GM18519 (cell line): ENCODE measurements around the gene FASTK.
A peak's percentile ranks its signal among the peaks of the same experiment; 100 is the strongest.
"Not testable (repeated sequence)": the region's sequence is repeated elsewhere in the genome, so short reads cannot be mapped to it uniquely, and the experiment has no call there.

ENCODE experiments used
- ATAC-seq: cut with Tn5 transposase; IDR thresholded peaks from one replicate; pipeline ENCODE4 v1.9.1; 2021; ENCODE audit warnings: mild to moderate bottlenecking, moderate library complexity; ENCODE audit not compliant: unreplicated experiment, low FRiP score

FASTK gene

GRCh38 chr7:151032936-151033863, 47.4 kb downstream of the FASTK start:
- ATAC-seq: no peak

GRCh38 chr7:151031011-151031410, 49.6 kb downstream of the FASTK start:
- ATAC-seq: no peak

DNA sequence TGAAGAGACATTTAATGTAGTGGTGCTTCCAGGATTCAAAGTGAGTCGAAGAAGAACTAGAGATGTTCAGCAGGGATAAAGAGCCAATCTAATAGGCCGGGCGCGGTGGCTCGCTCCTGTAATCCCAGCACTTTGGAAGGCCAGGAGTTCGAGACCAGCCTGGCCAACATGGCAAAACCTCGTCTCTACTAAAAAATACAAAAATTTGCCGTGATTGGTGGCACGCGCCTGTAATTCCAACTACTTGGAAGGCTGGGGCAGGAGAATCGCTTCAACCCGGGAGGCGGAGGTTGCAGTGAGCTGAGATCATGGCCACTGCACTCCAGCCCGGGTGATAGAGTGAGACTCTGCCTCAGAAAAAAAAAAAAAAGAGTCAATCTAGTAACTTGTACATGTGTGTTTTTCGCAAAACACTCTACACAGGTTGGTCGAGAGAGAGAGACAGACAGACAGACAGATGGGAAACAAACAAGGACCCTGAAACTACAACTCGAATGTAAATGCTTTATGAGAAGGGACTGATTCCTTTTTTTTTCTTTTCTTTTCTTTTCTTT, 51.6 kb downstream of the FASTK start:
- no peak for ATAC-seq

DNA sequence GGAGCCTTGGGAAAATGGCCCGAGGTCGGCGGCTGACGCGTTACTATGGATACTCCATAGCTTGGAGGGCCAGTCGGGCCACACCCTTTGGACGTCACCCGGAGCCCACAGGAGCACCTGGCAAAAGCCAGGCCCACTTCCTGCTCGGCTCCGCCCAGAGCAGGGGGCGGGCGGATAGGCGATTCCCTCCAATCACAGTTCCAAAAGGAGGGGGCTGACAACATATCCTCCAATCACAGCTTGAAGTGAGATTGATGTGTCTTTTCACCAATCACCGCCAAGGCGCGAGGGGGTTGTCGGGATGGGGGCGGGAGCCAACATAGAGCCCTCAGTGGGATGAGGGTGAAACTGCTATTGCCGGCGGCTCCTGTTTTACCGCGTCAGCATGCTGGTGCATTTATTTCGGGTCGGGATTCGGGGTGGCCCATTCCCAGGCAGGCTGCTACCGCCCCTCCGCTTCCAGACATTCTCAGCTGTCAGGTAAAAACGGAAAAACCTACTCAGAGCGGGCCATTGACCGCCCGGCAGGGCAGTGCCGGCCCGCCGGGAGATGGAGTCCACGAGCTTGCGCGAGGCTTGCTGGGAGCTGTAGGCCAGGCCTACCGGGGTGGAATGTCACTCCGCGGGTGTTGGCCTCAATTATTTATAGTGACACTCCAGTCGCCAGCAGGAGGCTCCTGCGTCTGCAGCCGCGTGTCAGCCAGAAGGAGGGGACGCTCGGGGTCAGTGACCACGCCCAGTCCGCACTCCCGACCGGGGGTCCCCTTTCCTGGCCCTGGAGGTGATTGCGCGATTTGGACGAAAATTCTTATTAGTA, 52.3 kb downstream of the FASTK start, which contains the start of gene ABCB8:
TSS of gene ABCB8 (plus strand) at position 320 of the 817 bp plus-strand sequence. CDS start at position 386, 66 bp downstream.
- peak; percentile 96 for ATAC-seq

GRCh38 chr7:151027728-151028130, 52.9 kb downstream of the FASTK start:
- ATAC-seq: not testable (repeated sequence)

DNA sequence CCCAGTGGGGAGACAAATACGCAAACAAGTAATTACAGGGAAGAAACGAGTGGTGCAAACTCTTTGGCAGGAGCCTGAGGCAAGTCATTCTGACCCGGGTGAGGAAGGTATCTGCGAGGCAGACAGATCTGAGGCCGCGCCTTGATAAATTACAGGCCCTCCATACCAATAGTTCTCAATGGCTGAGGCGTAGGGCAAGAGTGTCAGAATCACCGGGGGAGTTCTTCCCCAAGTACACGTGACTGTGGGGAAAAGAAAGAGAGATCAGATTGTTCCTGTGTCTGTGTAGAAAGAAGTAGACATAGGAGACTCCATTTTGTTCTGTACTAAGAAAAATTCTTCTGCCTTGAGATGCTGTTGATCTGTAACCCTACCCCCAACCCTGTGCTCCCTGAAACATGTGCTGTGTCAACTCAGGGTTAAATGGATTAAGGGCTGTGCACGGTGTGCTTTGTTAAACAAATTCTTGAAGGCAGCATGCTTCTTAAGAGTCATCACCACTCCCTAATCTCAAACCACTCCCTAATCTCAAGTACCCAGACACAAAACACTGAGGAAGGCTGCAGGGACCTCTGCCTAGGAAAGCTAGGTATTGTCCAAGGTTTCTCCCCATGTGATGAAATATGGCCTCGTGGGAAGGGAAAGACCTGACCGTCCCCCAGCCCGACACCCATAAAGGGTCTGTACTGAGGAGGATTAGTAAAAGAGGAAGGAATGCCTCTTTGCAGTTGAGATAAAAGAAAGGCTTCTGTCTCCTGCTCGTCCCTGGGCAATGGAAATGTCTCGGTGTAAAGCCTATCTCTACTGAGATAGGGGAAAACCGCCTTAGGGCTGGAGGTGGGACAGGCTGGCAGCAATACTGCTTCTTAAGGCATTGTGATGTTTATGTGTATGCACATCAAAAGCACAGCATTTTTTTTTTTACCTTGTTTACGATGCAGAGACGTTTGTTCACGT, 53.6 kb downstream of the FASTK start:
- ATAC-seq: not testable (repeated sequence)
